HG03558 (cell line): ENCODE results near the gene NOTCH4.

ENCODE experiments used
- ATAC-seq: cut with Tn5 transposase; IDR thresholded peaks from one replicate; pipeline ENCODE4 v1.9.1; 2021; ENCODE audit warnings: moderate number of reproducible peaks; ENCODE audit not compliant: unreplicated experiment; ENCODE audit errors: extremely low read depth

NOTCH4 gene

GRCh38 chr6:32168350-32168749 is 55.5 kb downstream of the NOTCH4 start:
- no peak for ATAC-seq

DNA sequence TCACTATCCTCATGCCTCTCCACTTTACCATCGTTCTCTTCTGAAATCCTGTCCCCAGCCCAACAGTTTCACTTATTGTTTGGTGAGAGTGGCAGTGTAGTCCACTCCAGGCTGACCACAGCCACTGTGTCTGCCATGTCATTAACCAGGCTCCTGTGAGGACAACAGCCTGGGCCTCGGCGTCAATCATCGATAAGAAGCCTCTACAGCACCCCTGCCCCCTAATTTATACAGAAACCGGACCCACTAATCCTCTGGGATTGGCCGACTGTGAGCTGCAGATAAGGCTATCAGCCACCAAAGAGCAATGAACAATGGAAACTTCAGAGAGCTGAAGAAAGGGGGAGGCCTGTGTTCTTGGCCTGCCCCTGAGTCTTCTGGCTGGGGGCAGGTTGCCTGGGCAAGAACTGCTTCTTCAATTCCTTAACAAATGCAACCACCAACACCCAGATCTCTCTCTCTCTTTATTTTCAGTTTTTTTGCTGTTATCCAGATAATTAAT is 56.1 kb downstream of the NOTCH4 start:
- ATAC-seq, result no peak

DNA sequence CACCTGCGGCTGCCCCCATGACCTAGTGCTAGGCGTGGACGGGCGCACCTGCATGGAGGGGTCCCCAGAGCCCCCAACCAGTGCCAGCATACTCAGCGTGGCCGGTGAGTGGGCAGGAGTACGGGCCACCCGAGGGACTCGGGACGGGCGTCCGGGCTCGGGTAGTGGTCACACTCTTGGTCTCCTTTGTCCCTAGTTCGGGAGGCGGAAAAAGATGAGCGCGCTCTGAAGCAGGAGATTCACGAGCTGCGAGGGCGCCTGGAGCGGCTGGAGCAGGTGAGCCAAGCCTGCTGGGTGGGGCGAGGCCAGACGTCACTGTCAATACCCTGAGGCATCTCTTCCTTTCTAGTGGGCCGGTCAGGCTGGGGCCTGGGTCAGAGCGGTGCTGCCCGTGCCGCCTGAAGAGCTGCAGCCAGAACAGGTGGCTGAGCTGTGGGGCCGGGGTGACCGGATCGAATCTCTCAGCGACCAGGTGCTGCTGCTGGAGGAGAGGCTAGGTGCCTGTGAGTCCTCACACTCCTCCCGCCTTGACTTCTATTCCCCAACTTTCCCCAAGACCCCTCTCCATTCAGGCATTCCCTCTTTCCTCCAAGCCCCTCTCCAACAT is 56.6 kb downstream of the NOTCH4 start:
- no peak for ATAC-seq

DNA sequence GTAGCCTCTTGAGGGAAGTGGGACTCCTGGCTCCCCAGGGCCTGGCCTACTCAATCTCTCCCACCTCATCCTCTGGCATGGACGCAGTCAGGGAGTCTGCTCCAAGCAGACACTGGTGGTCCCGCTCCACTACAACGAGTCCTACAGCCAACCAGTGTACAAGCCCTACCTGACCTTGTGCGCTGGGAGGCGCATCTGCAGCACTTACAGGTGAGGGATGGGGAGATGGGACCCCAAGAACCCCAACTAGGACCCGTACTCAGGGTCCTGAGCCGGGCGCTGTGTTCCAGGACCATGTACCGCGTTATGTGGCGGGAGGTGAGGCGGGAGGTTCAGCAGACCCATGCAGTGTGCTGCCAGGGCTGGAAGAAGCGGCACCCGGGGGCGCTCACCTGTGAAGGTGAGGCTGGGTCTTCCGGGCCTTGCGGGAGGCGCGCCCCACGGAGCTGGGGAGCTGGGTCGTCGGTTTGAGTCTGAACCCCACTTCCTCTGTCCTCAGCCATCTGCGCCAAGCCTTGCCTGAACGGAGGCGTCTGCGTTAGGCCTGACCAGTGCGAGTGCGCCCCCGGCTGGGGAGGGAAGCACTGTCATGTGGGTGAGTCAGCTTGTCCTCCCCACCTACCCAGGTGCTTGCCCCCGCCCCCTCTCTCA is 57.3 kb downstream of the NOTCH4 start:
- ATAC-seq, result no peak

DNA sequence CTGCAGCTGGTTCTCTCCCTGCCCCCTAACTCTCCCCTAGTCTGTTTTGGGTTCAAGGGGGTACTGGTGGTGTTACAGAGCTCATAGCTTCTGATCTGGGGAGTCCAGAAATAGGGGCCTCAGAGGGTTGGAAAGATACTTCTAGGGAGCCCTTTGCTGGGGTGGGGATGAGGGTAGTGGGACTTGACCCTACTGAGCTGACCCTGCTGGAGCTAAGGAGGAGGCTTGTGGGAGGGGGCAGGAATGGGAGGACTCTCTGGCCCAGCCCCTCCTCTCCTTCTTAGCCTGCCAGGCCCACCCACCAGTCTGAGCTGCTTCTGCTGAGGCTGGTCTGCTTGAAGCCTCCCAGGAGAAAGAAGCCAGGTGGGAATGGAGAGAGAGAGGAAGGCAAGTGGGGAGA is 59.6 kb downstream of the NOTCH4 start, which contains the start of gene EGFL8:
Gene EGFL8 (plus strand): TSS at position 301 of the 400 bp plus-strand sequence. CDS start 1,571 bp downstream, outside the sequence.
- ATAC-seq, result no peak

GRCh38 chr6:32163559-32164258 is 60.2 kb downstream of the NOTCH4 start:
- no peak for ATAC-seq

GRCh38 chr6:32158052-32158451 is 65.8 kb downstream of the NOTCH4 start:
- no peak for ATAC-seq

DNA sequence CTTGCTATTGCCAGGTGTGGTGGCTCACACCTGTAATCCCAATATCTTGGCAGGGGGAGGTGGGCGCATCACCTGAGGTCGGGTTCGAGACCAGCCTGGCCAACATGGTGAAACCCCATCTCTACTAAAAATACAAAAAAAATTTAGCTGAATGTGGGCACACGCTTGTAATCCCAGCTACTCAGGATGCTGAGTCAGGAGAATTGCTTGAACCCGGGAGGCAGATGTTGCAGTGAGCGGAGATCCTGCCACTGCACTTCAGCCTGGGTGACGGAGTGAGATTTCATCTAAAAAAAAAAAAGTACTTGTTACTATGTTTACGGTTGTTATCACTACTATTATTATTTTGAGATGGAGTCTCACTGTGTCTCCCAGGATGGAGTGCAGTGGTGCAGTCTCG is 67.0 kb downstream of the NOTCH4 start:
- ATAC-seq, result no peak

- ATAC-seq, result no peak
These were observed 69.2 kb downstream of the NOTCH4 start for GRCh38 chr6:32154514-32155161.

- ATAC-seq, result no peak
These were observed 70.0 kb downstream of the NOTCH4 start, which contains the start of gene PPT2 for GRCh38 chr6:32153564-32154513. TSS of gene PPT2 (plus strand) at chr6:32154141. CDS start at chr6:32154595, 454 bp downstream.

DNA sequence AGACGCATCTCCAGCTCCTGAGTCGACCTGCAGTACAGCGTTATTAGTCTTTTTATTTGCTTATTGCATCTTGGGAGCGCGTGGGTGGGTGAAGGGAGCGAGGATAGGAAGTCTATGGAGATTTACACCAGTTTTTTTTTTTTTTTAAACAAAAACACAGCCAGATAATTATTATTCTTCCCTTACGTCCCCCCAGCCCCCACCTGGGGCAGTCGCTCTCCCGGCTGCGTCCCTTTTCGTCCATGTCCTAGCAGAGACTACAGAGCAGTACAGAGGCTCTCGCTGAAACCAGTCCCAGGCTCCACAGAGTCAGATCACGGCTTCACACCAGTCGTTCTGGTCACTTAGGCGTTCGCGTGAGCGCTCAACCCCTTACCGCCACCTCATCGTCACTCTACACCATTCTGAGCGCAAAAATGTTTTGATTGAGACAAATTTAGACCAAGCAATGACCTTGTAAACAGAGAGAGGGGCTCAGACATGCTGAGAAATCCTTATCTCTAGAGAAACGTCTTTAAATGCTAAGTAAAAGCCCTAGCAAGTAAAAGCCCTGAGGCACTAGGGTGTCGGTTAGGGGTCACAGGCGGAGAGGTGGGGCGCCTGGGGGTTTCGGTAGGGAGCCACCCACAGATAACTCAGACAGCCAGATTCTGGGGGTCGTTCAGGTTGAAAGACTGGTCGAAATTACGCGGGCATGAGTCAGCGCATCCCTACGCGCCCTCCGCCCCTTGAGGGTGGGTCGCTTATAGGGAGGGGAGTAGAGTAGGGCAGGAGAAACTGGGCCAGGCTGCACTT is 70.9 kb downstream of the NOTCH4 start:
- ATAC-seq, result no peak

- ATAC-seq, result no peak
These were observed 71.8 kb downstream of the NOTCH4 start, which contains the start of gene PRRT1 for GRCh38 chr6:32151863-32152768. TSS of gene PRRT1 (minus strand) at chr6:32151939. CDS start at chr6:32151827, 112 bp downstream.

DNA sequence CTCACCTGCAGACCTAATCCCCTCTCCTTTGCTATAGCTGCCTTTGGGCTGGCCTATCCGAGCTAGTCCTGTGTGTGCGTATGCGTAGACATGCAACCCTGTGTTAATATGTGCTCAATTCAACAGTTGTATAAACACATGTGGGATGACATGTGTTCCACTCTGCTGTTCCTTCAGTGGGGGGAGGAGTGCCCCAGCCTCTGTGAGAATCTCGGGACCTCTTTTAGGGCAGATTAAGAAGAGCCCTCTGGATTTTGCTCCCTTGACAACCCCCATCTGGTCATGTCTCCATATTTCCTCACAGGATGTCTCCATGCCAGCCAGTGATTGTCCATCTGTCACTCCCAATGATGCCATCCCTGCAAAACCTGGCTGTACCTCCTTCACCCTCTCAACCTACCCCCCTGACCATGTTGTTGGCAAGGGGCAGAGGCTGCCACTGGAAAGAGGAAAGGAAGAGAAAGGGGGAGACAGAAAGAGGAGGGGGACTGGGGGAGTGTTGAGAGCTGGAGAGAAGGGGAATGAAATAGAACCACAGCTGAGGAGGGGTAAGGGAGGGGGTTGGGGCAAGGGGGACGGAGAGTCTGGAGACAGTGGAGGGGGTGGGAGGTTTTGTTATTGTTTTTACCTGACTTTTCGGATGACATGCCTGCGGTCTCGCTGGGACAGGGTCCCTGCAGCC is 72.5 kb downstream of the NOTCH4 start:
- no peak for ATAC-seq

DNA sequence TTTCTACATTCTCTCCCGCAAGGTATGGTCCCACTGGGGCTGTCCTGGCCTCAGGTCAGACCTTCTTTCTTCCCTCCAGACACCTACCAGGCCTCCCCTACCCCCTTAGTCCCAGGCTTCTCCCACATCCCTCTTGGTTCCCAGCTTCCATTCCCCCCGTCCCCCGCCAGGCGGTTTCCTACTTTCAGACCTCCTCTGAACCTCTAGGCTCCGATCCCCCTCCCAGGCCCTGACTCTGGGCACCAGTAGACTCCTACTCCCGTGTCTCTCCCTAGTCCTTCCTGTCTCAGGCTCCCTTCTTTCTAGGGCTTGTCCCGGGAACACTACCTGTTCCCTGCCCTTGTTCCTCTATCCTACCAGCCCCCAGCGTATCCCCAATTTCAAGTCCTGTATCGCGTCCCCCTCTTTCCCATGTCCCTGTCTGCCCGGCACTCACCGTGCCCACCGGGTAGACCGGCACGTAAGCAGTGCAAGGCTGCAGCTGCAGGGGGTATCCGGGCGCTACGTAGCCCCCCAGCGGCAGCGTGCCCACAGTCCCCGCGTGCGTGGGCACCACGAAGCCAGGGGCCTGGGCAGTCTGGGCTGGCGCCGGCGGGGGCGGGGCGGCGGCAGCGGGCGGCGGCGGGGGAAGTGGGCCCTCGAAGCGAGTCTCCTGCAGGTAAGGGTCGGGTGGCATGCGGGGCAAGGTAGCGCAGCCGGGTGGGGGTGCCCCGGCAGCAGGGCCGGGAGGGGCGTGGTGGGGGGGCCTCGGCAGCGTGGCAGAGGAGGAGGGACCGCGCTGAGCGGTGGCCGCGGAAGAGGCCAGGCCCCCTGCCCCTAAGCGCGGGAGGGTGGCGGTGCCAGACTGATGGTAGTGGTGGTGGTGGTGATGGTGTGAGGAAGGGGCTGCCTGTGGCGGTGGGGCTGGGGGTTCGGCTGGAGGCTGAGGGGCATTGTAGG is 73.7 kb downstream of the NOTCH4 start:
- ATAC-seq, result no peak

DNA sequence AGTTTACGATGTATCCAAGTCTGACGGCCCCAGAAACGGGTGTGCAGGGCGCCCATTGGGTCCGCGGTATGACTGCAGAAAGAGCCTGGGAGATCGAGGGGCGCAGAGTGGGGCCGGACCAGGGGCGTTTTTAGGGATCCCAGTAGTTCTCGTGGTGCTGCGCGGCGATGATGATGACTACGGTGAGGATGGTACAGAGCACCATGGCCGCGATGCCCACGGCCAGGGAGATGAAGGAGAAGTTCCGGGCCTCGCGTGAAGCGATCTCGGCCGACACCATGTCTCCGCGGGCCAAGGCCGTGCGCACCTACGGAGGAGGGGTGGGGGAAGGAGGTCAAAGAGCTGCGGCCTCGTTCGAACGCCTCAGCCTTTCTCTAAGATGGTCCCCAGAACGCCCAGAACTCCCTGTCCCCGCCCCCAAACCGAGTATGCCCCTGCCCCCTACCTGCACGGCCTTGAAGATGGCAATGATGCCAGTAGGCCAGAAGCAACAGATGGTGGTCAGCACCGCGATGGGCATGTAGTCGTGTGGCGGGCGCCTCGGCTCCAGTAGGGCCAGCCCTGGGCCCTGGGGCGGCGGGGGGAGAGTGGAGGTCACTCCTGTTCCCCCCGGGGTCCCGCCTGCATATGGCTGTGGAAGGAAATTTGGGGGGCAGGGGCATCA is 74.6 kb downstream of the NOTCH4 start:
- ATAC-seq, result no peak
